HG03354 (cell line): ENCODE measurements around the gene GNPTG.

Experiments
- ATAC-seq: cut with Tn5 transposase; IDR thresholded peaks from one replicate; pipeline ENCODE4 v1.9.1; 2021; ENCODE audit warnings: mild to moderate bottlenecking; ENCODE audit not compliant: unreplicated experiment, poor library complexity, severe bottlenecking

The GNPTG gene

DNA sequence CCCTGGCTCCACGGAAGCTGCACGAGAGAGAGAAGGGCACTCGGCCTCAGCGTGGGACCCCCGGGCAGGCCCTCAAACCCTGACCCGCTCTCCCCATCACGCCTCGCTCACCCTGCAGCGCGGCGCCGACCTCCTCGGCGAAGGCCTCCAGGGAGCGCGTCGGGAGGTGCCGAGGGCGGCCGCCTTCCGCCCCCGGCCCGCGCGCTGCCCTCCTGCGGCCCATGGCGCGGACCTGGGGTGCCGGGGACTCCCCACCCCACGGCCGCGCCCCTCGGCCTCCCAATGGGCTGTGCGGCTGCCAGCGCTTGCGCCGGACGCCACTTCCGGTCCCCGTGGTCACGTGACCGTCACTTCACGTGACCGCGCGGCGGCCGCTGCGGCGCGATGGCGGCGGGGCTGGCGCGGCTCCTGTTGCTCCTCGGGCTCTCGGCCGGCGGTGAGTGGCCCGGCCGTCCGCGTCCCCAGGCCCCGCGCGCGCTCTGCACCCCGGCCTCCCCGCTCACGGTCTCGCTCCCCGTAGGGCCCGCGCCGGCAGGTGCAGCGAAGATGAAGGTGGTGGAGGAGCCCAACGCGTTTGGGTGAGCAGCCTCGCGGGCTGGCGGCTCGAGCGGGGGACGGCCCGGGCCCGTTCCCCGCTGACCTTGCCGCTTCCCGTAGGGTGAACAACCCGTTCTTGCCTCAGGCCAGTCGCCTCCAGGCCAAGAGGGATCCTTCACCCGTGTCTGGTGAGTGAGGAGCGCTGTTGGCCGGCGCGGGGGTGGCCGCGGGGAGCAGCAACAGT lies at the start of gene GNPTG, which contains the start of gene TSR3:
Gene GNPTG (plus strand): TSS at position 350 of the 781 bp plus-strand sequence. CDS start 35 bp downstream, at position 385.
Gene TSR3 (minus strand): TSS at position 297 of the 781 bp plus-strand sequence. CDS start 74 bp downstream, at position 223.
- peak; percentile 76 for ATAC-seq

GRCh38 chr16:1305823-1306222 lies 45.9 kb upstream of the GNPTG start:
- ATAC-seq, result no peak

DNA sequence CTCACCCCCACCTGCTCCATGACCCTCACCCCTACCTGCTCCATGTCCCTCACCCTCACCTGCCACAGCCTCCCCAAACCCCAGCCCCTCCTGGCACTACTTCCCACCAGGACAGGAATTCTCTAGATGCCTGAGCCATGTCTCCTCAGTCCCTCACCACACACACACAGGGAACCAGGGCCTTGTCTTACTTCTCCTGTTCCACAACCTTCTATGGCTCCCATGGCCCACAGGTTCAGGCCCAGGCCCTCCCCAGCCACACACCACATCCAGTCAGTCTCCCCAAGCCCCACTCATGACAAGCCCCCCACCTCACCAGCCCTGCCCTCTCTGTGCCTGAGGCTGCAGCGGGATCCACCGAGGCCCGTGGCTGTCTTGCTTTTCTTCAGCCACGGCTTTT lies 45.4 kb upstream of the GNPTG start:
- ATAC-seq, result no peak

- ATAC-seq, result peak; percentile 24
These were observed 43.4 kb upstream of the GNPTG start for GRCh38 chr16:1308036-1308976.

DNA sequence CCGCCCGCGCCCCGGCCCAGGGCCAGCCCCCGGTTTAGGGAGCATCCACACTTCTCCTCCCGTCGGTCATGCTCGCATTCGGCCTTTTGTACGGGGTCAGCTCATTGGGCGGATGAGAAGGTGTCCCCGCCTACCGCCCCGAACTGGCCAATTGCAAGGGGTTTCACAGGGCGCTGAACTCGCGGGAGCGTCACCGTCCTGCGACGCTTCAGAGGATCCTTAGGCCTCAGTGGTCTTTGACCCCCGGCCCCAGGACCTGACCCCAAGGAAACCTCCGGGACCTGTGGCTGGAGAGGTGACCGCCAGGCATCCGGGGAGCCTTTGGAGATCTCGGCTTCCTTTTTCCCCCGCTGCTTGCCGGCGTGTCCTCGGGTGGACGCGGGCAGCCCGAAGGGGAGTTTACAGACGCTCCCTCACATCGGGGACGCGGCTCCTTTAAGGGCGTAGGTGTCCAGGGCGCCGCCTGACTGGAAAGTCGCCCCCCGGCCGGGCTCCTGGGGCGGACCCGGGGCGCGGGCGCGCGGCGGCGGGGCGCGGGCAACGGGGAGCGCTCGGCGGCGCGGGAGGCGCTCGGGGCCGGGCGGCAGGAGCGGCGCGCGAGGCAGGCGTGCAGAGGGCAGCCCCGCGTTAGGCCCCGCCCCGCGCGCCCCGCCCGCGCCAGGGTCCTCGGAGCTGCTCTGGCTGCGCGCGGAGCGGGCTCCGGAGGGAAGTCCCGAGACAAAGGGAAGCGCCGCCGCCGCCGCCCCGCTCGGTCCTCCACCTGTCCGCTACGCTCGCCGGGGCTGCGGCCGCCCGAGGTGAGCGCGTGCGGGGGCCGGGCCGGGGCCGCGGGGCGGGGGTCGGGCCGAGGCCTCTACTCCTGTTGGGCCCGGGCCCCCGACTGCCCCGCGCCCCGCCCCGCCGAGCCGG lies 42.5 kb upstream of the GNPTG start, which contains the start of gene UBE2I:
Gene UBE2I (plus strand): TSS at position 660 of the 909 bp plus-strand sequence. CDS start 4,395 bp downstream, outside the sequence.
- ATAC-seq, result peak; percentile 69

- peak; percentile 15 for ATAC-seq
These were observed 41.6 kb upstream of the GNPTG start for GRCh38 chr16:1309888-1310831.

DNA sequence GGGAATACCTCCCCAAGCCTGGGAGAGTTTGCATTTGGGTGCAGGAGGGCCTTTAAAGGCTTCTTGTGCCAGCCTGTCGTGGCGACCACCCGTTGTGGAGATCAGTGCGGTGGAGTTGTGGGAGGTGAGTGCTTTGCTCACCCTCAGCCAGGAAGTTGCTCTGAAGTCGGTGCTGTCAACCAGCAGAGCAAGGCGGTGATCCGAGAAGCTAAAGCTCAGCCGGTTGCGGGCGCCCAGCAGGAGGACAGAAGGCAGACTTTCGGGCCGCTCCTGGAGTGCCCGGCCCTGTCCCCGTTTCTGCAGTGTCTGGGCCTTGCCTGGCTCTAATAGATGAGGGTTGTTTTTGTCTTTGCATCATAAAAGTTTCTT lies 40.9 kb upstream of the GNPTG start:
- no peak for ATAC-seq

GRCh38 chr16:1311212-1311737 lies 40.5 kb upstream of the GNPTG start:
- no peak for ATAC-seq

DNA sequence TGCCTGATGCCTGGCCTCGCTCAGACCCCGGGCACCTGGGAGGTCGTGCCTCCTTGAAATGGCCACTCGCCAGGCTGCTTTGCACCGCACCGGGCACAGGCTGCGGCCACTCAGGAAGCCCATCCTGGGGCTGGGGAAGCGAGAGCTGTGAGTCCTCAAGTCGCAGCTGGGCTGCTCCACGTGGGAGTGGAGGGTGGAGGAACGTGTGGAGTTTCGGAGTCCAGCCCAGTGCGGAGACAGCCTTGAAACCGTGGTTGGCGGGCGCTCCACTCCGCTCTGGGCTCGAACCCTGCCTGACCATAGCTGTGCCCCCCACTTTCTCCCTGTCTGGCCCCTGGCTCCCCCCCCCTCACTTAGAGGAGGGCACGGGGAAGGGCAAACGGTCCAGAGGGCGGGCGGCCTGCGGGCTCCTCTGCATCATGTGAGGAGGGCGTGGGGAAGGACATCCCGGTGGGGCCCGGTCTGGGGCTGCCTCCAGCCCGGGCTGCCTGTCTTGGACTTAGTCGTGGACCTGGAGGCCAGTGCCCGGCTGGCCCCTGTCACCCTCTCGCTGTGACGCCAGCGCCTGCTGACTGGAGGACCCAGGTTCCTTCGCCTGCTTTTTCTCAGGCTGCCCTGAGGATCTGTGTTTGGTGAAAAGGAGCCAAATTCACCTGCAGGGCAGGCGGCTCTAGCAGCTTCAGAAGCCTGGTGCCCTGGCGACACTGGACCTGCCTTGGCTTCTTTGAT lies 39.8 kb upstream of the GNPTG start:
- ATAC-seq, result no peak

DNA sequence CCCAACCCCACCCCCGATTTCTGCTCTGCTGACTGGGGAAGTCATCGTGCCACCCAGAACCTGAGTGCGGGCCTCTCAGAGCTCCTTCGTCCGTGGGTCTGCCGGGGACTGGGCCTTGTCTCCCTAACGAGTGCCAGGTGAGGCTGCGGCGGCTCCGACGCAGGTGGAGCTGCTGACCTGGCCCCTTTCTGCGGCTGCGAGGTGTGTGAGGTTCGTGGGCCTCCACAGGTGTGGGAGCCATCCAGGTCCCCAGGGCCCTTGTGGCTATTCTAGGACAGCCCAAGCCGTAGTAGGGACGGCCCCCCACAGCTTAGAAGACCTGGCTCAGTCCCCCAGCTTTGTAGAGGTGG lies 39.3 kb upstream of the GNPTG start:
- no peak for ATAC-seq

- no peak for ATAC-seq
These were observed 38.8 kb upstream of the GNPTG start for GRCh38 chr16:1312903-1313302.

DNA sequence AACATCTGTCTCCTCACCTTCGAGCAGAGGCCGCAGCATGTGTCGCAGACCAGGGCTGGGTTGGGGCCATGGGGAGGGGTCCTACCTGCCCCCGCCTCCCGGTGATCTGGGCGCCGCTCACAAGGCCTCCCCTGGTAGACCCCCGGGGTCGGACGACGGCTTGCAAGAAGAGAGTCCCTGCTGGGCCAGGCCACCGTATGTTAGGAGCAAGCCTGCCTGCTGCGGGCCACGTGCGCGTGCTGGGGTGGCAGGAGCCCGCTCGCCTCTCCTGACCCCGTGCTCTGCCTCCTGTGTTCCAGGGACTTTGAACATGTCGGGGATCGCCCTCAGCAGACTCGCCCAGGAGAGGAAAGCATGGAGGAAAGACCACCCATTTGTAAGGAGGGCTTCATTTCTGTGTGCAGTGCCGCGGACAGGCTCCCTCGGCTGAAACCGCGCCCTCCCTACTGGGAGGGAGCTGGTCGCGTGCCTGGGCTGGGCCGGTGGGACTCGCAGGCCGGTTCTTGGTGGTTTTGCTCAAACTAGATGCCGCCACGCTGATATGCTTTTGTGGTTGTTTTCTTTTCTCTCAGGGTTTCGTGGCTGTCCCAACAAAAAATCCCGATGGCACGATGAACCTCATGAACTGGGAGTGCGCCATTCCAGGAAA lies 37.9 kb upstream of the GNPTG start:
- ATAC-seq, result no peak

DNA sequence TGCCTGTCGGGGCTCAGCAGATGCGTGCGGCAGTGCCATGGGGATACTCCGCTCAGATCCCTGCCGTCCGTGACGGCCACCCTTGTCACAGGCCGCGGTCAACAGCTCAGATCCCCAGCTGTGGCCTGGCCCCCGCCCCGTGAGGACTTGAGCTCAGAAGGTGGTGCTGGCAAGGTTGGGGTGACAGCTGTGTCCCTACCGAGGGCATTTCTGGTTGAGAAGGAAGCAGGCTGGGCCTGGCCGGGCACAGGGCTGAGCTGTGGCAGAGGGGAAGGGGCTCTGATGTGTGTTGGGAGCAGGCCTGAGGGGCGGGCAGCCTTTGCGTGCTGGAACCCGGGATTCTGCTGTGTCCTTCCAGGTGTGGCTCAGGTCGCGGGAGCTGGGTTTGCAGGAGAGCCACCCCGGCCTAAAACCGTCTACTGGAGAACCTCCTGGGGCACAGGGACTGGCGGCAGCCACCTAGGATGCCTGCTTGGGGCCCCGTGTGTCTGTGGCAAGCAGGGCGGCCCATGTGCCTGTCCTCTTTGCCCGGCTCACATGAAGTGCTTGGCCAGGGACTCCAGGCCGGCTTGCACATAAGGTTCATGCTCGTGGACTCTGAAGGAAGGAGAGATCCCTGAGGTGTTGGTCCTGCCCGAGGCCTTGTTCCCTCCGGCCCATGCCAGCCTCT lies 37.2 kb upstream of the GNPTG start:
- ATAC-seq, result no peak

DNA sequence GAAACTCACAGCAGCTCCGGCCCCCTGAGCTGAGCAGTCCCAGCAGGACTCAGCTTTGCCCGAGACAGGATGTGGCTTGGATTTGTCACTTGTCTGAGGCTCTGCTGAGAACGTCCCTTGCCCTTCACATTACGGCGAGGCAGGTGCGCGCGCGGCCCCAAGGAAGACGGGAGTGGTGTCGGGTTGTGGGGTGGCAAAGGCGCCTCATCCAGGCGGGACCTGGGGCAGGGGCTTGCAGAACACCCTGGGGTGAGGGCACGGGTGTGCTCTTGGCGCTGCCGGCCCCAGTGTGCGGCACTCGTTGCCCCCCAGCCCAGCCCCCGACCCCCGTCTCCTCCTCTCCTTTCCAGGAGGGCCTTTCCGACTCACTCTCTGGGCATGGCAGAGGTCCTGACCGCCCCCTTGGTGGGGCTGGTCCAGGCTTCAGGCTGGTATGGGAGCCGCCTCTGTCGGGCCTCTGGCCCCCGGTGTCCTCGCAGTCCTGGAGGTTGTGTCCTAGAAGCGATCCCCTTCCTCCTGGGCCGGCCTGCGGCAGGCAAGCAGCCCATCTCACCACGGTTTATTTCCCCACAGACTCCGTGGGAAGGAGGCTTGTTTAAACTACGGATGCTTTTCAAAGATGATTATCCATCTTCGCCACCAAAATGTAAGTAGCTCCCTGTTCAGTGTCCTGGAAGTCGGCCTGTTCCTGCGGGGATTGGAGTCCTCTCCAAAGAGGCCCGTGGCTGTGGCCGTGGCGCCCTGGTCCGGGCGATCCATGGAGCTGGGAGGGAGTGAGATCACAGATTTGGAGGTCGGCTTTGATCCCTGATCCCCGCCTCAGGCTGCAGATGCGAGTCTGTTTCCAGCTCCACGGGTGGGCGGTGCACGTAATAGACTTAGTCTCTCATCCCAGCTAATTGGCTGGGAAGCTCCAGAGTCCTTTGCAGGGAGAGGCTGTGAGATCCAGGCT lies 36.4 kb upstream of the GNPTG start:
- ATAC-seq, result no peak

- ATAC-seq, result no peak
These were observed 35.7 kb upstream of the GNPTG start for GRCh38 chr16:1316033-1316405.
